ENCODE data around the gene MPG.
A peak's percentile ranks its signal among the peaks of the same experiment; 100 is the strongest.

The MPG gene

DNA sequence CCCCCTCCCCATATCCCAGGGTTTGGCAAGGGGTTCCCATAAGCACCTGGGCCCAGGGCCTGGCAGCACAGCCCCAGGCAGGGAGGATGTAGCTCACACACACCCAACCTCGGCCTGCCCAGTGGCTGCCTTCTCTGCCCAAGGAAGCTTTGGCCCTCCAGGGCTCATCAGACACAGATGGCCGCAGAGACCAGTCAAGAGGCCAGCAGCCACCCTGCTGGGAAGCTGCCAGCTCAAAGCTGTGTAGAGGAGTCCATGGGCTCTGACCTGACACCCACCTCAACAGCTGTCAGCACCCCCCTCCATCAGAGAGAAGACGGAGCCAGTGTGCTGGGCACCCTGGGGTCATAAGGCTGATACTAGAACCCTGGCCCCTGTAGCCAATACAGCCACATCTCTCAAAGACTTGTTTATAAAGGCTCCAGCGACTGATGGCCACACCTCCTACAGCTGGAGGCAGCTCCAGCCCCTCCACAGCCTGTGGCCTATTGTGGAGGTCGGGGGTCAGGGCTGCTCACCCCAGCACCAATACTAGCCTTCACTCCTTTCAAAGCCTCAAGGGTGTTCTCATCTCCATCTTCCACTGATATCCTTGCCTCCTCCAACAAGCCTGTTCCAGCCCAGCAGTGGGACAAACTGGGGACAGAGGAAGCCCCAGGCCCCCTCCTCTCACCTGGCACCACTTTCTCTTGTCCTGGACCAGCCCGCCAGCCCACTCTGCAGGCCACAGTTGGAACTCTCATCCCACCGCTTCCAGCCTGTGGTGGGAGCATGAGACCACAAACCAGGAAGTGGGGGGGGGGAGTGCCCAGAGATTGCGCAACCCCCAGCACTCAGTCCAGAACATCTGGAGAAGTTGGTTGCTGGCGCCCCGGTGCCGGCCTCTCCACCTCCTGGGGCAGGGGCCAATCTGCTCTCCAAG lies 2.2 kb upstream of the MPG start:
- H3K4me2 ChIP-seq (ENCODE audit: insufficient read depth, low read length): peak overlapping the region; percentile 96

DNA sequence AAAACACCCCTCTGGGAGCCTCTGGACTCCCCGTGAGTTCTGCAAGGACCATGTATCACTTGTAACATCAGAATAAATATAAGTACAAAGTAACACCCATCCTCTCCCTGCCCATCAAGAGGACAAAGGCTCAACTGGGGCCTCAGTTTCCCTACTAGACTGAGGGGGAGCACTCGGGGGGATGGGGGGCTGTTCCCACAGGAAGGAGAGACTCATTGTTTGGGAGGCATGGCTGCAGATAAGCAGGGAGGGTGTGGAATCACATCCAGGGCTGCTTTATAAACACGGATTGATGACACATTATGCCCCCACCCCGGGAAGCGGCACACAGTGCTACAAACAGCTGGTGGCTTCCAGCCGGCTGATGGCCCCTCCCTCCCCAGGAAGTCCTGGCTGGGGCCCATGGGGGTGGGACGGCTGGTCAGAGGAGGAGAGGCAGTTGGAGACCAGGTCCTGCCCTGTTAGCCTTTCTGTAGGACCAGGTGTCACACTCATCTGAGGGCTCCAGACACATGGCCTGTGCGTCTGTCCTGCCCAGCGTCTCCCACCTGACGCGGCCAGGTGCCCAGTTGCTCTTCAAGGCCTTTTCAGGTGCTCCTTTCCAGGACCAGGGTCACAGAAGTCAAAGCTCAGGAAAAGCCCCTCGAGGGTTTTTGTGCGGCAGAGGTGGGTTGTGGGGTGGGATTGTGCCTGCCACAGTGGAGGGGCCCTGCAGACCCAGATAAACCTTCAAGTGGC lies 1.3 kb upstream of the MPG start:
- DNase-seq (peak; percentile 43), ATAC-seq (ENCODE audit: insufficient read depth, low read depth) (no peak)
- peak overlapping the region; percentile 96 for H3K4me2 ChIP-seq (ENCODE audit: insufficient read depth, low read length)
- no peak overlapping the region for H3K27ac ChIP-seq (ENCODE audit: low read length)
- H3K4me1 ChIP-seq (ENCODE audit: insufficient read depth, low read length): peaks cover 39% of the 10 kb centered on the region
- H3K9me3 ChIP-seq (ENCODE audit: insufficient read depth, low read length, severe bottlenecking): no peaks in the 10 kb centered on the region
- H2AFZ ChIP-seq (ENCODE audit: low read depth, low read length): no peak overlapping the region
- TF ChIP-seq, protein P1, sequence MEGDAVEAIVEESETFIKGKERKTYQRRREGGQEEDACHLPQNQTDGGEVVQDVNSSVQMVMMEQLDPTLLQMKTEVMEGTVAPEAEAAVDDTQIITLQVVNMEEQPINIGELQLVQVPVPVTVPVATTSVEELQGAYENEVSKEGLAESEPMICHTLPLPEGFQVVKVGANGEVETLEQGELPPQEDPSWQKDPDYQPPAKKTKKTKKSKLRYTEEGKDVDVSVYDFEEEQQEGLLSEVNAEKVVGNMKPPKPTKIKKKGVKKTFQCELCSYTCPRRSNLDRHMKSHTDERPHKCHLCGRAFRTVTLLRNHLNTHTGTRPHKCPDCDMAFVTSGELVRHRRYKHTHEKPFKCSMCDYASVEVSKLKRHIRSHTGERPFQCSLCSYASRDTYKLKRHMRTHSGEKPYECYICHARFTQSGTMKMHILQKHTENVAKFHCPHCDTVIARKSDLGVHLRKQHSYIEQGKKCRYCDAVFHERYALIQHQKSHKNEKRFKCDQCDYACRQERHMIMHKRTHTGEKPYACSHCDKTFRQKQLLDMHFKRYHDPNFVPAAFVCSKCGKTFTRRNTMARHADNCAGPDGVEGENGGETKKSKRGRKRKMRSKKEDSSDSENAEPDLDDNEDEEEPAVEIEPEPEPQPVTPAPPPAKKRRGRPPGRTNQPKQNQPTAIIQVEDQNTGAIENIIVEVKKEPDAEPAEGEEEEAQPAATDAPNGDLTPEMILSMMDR (IDR thresholded peaks at IDR 0.05; ENCODE audit: borderline replicate concordance, extremely low read depth, low read length, poor library complexity, severe bottlenecking): no peak
- TF ChIP-seq EZH2 (IDR thresholded peaks at IDR 0.05; ENCODE audit: borderline replicate concordance, low read depth, low read length, severe bottlenecking): no peak
- peak overlapping the region in 1 of 2 experiments; percentile 89; a peak in 3 of 4 replicates for H3K4me3 ChIP-seq (ENCODE audit: low read depth in 1 of 2, low read length in 2 of 2)
- peaks cover 9% of the 10 kb centered on the region for H4K20me1 ChIP-seq (ENCODE audit: insufficient read depth, low read length)
- H3K36me3 ChIP-seq (ENCODE audit: insufficient read depth, low read length): peaks cover 13% of the 10 kb centered on the region; the same call in 1 of the 2 replicates
- H3K9ac ChIP-seq (ENCODE audit: low read depth, low read length): peak overlapping the region; percentile 84
- no peaks in the 10 kb centered on the region for H3K27me3 ChIP-seq (ENCODE audit: insufficient read depth, low read length, poor library complexity)
- peaks cover 9% of the 10 kb centered on the region; the same call in 1 of the 2 replicates for H3K79me2 ChIP-seq (ENCODE audit: insufficient read depth, low read length)

More for the DNA sequence above, 2.2 kb upstream of the MPG start:
- Histone ChIP-seq H3K4me3 (ENCODE audit: low read depth in 1 of 2, low read length in 2 of 2) (no peak overlapping the region), H2AFZ (ENCODE audit: low read depth, low read length) (no peak overlapping the region), H3K4me1 (ENCODE audit: insufficient read depth, low read length) (peaks cover 39% of the 10 kb centered on the region), H4K20me1 (ENCODE audit: insufficient read depth, low read length) (peaks cover 6% of the 10 kb centered on the region), H3K79me2 (ENCODE audit: insufficient read depth, low read length) (peaks cover 9% of the 10 kb centered on the region; the same call in 1 of the 2 replicates), H3K9ac (ENCODE audit: low read depth, low read length) (no peak overlapping the region), H3K27me3 (ENCODE audit: insufficient read depth, low read length, poor library complexity) (no peaks in the 10 kb centered on the region), H3K36me3 (ENCODE audit: insufficient read depth, low read length) (peaks cover 13% of the 10 kb centered on the region; the same call in 1 of the 2 replicates), H3K9me3 (ENCODE audit: insufficient read depth, low read length, severe bottlenecking) (no peaks in the 10 kb centered on the region), H3K27ac (ENCODE audit: low read length) (peak overlapping the region; percentile 50)
- DNase-seq (peak; percentile 88), ATAC-seq (ENCODE audit: insufficient read depth, low read depth) (peak; percentile 70)
- TF ChIP-seq EZH2 (IDR thresholded peaks at IDR 0.05; ENCODE audit: borderline replicate concordance, low read depth, low read length, severe bottlenecking): no peak
- TF ChIP-seq, protein P1 (IDR thresholded peaks at IDR 0.05; ENCODE audit: borderline replicate concordance, extremely low read depth, low read length, poor library complexity, severe bottlenecking): peak; percentile 70

DNA sequence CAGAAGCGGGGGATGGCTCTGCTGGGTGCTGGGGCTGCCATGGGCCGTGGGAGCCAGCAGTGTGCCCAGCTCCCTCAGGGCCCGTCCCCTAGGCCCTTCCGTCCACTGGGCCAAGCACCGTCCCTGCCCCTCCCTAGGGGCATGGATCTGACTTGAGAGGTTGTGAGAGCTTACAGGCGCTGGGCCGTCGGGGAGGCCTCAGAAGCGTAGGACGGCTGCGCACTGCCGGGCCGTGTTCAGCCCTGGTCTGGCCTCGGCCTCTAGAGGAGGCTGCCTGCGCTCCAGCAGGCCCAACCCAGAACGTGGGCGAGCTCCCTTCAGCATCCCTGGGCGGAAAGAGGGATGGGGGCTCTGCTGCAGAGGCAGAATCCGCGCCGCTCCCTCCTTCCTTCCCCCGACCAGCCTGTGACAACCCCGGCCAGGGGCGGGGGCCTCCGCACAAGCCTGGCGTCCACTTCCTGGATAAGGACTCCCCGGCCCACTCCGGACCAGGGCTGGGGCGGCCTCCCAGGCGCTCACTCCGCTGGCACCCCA lies 685 bp upstream of the MPG start:
- TF ChIP-seq EZH2 (IDR thresholded peaks at IDR 0.05; ENCODE audit: borderline replicate concordance, low read depth, low read length, severe bottlenecking): no peak
- TF ChIP-seq, protein P1 (IDR thresholded peaks at IDR 0.05; ENCODE audit: borderline replicate concordance, extremely low read depth, low read length, poor library complexity, severe bottlenecking): no peak
- H4K20me1 ChIP-seq (ENCODE audit: insufficient read depth, low read length): peaks cover 9% of the 10 kb centered on the region
- peak; percentile 45 for DNase-seq
- H2AFZ ChIP-seq (ENCODE audit: low read depth, low read length): peak overlapping the region; percentile 82
- H3K79me2 ChIP-seq (ENCODE audit: insufficient read depth, low read length): peaks cover 9% of the 10 kb centered on the region; the same call in 1 of the 2 replicates
- H3K9ac ChIP-seq (ENCODE audit: low read depth, low read length): peak overlapping the region; percentile 84
- ATAC-seq (ENCODE audit: insufficient read depth, low read depth): peak; percentile 28
- peak overlapping the region; percentile 64 for H3K27ac ChIP-seq (ENCODE audit: low read length)
- peak overlapping the region; percentile 40 to 89; a peak in 3 of 4 replicates for H3K4me3 ChIP-seq (ENCODE audit: low read depth in 1 of 2, low read length in 2 of 2)
- no peaks in the 10 kb centered on the region for H3K27me3 ChIP-seq (ENCODE audit: insufficient read depth, low read length, poor library complexity)
- peaks cover 39% of the 10 kb centered on the region for H3K4me1 ChIP-seq (ENCODE audit: insufficient read depth, low read length)
- H3K4me2 ChIP-seq (ENCODE audit: insufficient read depth, low read length): peak overlapping the region; percentile 96
- no peaks in the 10 kb centered on the region for H3K9me3 ChIP-seq (ENCODE audit: insufficient read depth, low read length, severe bottlenecking)
- peaks cover 13% of the 10 kb centered on the region; the same call in 1 of the 2 replicates for H3K36me3 ChIP-seq (ENCODE audit: insufficient read depth, low read length)
